Inferior parietal cortex (tissue), 1 donor: ENCODE data around the gene RPA3.

Experiments
- DNase-seq: peaks from one replicate; pipeline ENCODE4 v3.0.0-alpha.2; 2016; ENCODE audit errors: extremely low spot score

Gene RPA3

GRCh38 chr7:7718492-7718891, at the start of gene RPA3:
RPA3 (minus strand) TSS chr7:7718607; CDS start chr7:7640418, 78,189 bp downstream.
- DNase-seq, result no peak

GRCh38 chr7:7766671-7767070, 48.3 kb upstream of the RPA3 start:
- no peak for DNase-seq

GRCh38 chr7:7765422-7765821, 47.0 kb upstream of the RPA3 start:
- no peak for DNase-seq

DNA sequence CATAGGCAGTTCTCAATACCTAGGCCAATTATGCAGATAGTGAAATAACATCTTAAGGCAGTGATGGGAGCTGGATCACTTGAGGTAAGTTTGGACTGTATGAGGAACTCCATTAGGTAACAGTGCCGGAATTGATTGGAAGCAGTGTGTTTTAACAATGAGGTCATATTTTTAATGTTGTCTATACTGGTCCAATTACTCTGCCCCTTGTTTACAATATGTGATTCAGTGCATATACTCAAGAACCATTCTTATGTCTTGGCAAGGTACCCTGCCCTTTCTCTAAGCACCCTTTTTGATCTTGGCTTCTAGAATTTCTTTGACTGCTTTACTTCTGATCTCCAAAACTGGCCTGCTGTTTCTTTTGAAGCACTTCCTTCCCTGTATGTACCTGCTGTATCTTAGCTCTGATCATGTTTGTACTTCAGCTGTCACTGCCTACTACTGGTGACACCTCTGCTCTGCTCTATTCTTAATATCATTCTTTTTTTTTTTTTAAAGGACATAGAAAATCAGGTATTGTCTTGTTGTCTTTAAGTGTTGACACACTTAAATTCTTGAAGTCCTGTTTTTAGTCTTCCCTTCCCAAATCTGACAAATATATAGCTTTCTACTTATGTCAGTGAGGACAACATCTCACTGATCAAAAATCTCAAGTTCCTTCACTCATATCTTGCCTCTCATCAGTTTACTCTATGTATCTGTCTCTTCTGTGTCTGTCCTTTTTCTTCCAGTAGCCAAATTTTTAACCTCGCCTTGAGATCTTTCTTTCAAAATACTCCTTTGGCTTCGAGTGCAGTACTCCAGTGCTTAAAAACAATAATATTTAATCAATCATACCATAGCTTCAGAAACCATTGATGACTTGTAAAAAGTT, 46.4 kb upstream of the RPA3 start:
- no peak for DNase-seq

DNA sequence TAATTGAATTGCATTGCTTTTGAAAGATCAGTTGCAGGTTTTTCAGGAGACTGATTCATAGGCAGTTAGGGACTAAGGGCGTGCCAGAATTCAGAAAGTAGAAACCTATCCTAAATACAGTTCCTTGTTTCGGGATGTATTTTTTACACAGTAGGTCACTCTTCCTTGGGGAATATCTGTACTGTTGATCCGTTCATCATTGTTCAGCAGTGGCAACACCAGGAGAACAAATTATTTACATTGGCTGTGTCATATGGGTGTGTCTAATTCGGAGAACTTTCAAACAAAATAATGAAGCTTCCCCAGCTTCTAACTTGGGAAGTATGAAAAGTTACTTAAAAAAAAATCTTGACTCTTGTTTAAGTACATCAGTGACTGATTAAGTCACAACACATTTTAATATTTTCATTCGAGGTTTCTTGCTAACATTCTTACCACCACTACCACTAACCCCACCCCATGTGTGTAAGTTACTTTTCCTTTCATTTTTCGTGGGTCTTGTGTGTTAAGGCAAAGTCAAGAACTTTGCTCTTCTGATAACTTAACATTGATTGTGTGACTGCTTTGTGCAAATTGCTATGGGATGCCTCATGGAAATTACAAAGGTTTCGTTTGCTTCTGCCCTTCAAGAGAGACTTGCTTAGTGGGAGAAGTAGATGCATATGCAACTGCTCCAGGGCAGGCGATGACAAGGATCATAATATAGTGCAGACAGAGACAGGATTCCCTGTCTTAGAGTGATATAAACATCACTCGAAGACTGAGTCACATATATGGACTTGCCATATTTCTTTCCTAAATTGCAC, 43.8 kb upstream of the RPA3 start:
- no peak for DNase-seq

- peak; percentile 55 for DNase-seq
These were observed 43.0 kb upstream of the RPA3 start for GRCh38 chr7:7761340-7761973.

GRCh38 chr7:7757576-7757975, 39.2 kb upstream of the RPA3 start:
- no peak for DNase-seq

DNA sequence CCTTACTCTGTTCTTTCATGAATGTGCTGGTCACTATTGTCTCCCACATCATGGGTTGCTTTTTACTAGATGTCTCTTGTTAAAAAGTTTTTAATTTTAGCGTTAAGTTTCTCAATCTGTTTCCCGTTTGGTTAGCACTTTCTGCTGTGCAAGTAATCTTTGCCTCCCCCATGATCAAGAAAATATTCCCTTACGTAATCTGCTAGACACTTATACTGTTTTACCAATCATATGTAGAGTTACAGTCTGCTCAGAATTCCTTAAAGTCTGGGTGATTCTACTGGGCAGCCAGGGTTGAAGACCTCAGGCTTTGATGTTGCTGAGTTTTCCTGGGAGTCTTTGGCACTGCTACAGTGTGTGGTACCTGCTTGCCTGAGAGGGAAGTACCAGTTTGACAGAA, 38.2 kb upstream of the RPA3 start:
- no peak for DNase-seq

- no peak for DNase-seq
These were observed 33.1 kb upstream of the RPA3 start for GRCh38 chr7:7751243-7752092.

DNA sequence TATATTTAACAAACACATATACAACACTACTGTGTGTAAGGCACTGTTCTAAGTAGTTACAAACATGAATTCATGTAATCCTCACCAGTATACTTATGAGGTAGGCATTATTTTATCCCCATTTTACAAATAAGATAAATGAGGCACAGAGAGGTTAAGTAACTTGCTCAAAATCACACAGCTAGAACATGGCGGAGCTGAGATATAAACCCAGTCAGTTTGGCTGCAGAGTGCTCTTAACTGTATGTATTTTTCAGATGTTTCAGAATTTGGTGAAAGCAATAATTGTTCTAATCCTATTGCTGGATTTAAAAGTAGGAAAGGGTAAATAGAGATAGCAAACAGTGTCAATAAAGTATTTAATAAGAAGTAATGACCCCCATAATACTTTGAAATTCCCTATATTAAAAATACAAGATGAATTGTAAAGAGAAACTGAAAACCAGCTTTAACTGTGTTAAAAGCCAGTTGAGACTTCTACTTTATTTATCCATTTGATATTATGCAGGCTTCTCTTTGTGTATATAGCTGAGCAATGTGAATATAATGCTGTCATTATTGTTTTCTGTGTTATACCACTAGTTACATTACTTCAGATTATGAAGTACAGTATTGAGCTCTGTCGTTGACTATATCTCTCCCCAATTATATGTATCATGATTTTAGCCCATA, 32.3 kb upstream of the RPA3 start:
- DNase-seq, result no peak

DNA sequence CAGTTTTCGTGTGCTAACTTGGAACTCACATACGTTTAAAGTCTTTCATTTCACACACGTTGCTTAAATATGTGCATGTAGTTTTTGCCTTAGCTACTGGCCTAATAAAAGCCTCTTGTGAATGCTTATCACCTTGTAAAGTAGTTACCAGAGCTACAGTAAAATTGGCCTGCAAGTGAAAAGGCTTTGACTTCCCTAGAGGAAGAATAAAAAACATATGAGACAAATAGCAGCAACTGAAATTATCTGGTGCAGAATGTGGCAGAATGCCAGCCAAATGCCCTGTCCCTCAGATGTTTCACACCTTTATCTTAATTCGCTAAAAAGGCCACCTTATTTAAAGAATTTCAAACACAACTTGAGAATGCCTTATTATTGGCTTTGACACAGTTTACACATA, 28.1 kb upstream of the RPA3 start:
- no peak for DNase-seq

GRCh38 chr7:7745966-7746365, 27.6 kb upstream of the RPA3 start:
- DNase-seq, result no peak

DNA sequence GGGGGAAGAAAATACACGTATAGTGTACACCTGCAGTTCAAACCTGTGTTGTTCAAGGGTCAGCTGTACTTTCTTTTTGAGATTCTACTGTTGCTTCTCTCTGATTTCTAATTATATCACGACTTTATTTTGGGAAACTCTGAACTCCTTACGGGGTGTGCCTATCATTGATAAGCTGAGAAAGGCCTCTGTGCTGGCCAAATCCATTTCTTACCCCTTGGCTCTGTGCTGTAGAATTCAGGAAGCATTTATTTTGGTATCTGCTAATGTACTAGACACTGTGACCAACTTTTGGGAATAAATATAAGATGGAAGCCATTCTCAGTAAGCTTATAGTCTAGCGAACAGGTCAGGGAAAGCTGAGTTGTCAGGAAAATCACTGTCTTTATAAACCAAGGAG, 26.9 kb upstream of the RPA3 start:
- no peak for DNase-seq

DNA sequence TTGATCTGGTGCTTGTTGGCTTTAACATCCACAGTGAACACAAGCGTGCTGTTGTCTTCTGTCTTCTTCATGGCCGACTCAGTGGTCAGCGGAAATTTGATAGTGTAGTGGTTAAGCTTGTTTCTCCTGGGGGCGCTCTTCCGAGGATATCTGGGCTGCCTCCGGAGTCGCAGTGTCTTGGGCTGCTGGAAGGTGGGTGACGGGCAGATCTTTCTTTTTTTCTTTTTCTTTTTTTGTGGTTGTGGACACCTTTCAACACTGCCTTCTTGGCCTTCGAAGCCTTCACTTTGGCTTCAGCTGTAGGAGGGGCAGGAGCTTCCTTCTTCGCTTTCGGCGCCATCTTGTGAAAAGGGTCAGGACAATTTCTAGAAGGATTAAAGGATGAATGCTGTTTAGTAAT, 23.8 kb upstream of the RPA3 start:
- DNase-seq, result no peak

- no peak for DNase-seq
These were observed 21.6 kb upstream of the RPA3 start for GRCh38 chr7:7740037-7740355.

DNA sequence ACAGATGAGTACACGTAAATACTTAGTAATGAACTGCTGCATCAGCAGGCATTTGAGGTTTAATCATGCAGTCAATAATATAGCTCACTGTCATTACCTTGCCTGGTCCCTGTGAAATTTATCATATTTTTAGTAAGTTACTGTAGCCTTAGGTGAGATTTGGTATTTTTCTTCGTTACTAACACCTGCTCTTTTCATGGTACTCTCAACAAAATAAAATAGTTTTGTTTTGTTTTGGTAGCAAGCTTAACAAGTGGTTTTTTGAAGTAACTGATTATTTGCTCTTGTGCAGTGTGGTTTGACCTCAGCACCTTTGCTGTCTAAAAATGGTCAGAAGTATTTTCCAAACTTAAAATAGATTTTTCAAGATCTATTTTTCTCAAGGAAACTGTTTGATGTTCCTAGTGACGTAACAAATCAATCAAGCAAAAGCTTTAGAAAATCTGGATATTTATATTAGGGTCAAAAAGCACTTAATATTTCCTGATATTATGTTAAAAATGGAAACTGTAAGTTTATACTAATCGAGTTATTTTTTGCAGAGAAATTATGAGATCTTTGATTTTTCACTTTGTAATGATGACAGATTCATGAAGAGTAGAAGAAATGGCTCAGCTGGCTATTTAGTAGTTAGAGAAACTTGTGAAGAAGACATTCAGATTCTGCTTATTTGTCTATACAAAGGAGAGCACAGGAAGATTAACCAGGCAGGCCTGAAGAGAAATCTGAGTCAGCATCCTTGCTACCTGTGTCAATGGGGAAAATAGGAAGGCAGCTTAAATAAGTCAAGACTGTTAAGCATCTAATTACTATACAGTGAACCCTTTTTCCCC, 21.0 kb upstream of the RPA3 start:
- DNase-seq, result no peak

DNA sequence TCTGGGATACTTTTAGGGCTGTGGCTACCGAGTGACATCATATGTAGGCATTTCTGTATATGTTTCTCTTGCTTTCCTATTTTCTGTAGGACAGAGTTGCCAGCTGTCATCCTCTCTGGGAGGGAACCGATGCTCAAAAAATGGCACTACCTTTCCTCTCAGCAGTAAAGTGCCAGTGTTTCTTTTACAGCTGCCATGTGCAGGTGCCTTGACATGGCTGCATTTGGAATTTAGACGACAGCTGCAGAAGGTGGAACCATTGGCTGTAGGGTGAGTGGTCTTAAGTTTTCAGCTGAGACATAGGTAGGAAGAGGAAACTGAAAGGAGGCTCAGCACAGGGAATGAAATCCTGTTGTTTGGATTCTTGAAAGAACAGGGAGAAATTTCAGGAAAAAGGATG, 20.2 kb upstream of the RPA3 start:
- no peak for DNase-seq

DNA sequence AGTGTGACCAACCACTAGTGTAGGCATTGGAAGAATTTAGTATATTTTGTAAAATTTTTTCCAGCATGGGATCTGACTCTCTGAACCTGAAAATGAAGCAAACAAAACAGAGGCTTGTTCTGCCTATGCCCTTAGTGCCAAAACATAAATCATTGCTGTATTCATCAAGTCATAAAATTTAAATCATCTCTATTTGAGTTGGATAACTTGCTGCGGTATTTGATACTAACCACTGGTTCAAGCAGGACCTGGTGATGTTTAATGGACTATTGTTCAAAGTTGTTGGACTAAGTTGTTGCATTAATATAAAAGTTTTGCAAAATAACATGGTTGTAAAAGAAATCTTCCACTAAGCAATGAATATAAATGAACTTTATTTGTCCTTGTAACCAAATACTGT, 19.8 kb upstream of the RPA3 start:
- no peak for DNase-seq

- DNase-seq, result no peak
These were observed 19.3 kb upstream of the RPA3 start for GRCh38 chr7:7737674-7738073.

DNA sequence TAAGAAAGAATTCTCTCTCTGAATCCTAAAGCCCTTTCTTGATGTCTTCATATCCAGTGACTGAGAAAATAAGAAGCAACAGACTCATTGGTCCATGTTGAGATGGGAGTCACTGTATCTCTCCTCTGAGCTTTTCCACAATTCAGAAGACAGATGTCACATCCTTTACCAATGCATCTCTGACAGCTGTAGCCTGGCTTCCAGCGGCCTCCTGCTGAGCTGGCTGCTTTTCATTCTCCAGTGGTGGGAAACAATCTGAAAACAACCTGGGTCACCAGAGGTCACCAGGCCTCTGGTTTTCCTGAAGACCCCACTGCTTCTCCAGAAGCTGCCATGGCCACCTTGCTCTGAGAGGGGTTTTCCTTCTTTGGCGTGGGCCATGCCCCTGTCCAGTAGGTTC, 18.3 kb upstream of the RPA3 start:
- no peak for DNase-seq
